C1 segment of cervical spinal cord (tissue), 14 donors: ENCODE measurements around the gene SEMA4D.

Experiments used
- DNase-seq, 14 donors: peaks; one replicate each; lab custom pipeline; 2025; lab: John Stamatoyannopoulos, UW

The SEMA4D gene

DNA sequence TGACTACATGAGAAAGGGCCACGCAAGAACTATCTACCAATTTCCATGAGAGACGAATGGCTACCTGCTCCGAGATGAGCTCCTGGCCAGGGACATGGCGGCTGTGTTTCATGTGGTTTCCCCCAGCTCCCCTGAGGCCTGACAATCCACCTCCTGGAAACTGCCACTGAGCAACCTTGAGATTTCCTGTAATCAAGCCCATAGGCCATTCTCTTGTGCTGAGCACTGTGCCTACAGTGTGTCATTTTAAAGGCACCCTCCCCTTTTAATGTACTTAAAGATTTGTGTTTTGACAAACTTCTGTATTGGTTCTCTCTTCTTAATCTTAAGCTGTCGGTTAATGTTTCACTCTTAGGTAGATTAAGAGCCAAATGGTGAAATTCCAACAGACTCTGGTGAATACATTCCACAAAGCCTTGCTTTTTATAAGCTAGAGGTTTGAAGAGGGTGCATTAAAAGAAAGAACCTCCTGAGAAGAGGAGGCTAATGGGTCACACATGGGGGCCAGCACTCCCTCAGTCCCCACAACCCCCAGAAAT, 107.3 kb downstream of the SEMA4D start:
- DNase-seq = no peak

DNA sequence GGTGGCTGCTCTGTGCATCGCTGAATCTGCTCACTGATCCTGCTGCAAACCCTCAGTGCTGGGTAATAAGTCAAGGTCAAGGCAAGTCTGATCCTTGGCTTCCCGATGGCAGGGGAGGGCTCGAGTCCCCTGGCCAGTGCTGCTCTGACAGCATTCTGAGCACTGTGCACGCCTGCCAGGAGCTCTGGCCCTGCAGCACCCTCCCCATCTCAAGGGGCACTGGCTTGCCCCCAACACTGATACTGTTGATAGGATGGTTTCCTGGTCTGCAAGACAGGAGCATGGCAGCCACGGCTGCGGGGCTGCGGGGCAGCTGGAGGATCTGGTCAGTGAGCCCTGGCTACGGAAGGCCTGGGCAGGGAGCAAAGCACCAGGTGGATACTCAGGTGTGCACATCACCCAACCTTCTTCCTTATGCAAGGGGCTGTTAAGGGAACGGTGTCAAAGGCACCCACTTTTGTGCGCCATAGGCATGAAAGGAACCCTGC, 107.8 kb downstream of the SEMA4D start:
- DNase-seq = no peak

DNA sequence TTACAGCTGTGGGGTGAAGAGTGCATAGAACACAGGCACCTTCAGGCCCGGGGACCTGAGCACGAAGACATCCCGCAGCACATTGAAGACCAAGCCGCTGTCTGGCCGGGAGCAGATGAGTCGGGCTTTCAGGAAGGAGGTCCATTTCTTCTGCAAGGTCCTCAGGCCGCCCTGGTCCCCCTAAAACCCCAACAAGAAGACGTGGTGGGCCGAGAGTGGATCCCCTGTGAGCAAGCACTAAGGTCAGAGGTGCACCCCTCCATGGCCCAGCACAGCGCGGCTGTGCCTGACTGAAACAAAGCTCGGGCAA, 109.1 kb downstream of the SEMA4D start:
- DNase-seq = no peak

DNA sequence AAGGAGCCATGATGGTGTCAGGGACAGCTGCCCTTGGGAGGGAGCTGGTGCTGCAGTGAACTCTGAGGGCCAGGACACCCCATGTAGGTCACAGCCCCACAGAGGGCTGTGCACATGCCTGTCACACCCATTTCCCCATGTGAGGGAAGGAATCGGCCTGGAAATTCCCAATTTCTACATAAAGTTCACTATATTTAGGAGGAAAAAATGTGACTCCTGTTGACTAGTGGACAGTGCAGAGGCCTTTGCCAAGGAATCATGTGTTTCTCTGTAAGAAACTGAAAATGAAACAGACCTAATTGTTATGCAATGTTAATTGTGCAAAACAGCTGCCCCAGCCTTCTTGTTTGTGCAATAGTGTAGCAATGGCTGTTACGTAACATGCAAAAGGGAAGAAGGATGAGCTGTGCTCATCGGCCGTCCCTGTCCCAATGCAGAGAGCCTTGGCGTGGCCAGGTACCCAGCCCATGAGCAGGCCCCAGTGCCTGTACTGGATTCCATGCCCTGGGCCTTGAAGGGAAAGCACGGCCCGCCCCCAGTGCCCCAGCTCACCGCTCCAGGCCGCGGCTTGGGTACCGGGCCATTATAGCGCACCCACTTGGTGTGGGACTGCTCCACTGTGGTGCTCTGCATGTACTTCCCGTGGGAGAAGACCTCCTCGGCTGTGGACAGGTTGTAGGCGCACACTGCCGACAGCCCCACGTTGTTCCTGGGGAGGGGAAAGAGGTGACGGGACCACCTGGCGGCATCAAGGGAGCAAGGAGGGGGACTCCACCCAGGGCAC, 109.6 kb downstream of the SEMA4D start:
- DNase-seq = peak in 3 of 14 donors; percentile 20 to 60 (median 49)

DNA sequence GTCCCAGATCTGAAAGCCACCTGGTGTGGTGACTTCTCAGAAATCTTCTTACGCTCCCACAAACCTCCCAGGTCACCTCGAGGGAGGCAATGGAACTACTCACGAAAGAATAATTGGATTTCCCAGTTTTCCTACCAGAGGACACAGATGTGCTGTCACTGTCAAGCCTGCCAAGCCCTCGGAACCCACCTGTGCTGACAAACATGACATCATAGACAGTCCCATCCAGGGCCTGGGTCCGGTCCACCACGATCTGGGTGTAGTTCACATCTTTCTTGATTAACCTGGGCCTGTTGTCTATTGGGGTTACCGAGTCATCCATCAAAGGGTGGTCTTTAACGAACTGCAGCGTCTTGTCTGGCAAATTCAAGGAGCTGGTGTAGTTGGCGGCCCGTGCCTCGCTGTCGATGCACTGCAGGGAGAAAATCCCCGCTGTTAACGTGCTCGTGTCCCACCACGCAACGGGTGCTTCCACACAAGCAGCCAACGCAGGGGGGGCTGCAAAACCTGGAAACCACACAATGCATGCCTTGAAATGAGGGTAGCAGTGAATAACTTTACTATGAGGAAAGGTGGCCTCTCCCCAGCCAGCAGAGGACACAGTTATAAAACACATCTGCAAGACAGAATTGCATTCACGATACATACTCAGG, 110.6 kb downstream of the SEMA4D start:
- no peak for DNase-seq

DNA sequence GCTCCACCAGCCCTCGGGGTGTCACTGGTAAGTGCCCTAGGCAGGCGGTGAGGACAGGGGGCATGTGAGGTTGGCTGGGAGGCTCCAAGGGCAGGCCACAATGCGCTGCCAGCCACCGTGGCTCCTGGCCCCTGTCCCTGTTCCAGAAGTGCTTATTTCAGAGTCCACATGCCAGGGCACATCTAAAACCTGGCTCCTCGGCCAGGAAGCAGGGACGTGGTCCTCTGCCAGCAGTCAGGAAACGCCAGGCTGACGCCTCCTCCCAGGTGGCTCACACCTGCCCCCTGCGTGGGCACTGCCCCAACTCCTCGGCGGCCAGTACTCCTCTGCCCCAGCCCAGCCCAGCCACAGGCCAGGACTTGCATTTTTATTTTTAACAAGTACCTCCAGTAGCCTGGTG, 111.1 kb downstream of the SEMA4D start:
- peak in 1 of 14 donors; percentile 18 for DNase-seq

DNA sequence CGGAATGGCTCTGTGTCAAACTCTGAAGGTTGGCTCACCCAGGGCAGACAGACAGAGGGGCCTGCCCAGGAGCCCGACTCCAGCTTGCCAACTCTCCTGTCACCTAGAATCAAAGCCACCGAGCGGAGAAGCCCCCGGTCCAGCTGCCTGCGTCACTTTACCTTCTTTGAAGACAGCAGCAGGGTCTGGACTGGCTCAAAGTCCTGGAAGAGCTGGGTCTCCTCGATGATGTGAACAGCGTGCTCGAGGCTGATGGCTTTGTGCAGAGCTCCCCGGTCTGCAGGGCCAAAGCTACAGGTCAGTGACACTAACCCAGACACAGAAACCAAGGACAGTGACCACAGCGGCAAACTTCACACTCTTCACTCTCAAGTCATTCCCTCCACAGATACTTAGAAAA, 111.7 kb downstream of the SEMA4D start:
- no peak for DNase-seq

DNA sequence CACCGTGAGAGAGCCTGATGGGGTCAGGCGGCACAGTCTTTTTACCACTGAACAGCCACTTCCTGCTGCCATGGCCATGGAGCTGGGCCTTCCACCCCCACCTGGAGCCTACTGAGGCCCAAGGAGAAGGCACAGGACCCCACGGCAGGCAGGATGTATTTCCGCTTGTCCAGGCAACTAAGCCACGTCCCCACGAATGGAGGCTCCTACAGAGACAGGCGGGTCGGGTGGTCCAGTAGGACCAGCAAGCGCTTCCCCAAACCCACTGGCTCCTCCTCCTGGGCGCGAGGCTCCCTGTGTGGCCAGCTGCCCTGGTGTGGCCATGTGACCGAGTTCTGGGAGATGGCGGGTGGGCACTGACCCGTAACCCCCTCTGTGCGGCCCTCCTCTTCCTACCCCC, 113.1 kb downstream of the SEMA4D start:
- no peak for DNase-seq

DNA sequence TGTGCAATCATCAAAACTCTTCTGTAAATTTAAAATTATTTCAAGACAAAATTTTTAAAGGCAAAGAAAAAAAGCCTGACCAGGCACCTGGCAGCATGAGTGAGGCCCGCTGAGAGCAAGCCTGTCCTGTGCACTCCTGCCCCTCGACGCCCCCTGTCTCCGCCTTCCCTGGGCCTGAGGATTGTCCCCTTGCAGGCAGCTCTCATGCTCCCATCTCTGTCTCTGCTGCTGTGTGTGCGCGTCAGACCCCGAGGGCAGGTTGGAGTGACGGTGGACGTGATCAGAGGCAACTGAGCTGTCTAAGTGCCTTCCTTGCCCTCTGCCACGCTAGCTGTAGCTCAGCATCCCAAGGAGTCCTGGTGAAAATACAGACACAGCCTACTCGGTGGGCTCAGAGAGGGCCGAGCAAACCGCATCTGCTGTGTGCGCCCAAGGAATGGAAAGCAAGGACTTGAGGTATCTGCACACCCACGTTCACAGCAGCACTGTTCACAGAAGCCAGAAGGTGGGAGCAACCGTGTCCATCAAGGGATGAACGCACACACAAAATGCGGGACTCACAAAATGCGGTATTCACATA, 114.1 kb downstream of the SEMA4D start:
- no peak for DNase-seq

DNA sequence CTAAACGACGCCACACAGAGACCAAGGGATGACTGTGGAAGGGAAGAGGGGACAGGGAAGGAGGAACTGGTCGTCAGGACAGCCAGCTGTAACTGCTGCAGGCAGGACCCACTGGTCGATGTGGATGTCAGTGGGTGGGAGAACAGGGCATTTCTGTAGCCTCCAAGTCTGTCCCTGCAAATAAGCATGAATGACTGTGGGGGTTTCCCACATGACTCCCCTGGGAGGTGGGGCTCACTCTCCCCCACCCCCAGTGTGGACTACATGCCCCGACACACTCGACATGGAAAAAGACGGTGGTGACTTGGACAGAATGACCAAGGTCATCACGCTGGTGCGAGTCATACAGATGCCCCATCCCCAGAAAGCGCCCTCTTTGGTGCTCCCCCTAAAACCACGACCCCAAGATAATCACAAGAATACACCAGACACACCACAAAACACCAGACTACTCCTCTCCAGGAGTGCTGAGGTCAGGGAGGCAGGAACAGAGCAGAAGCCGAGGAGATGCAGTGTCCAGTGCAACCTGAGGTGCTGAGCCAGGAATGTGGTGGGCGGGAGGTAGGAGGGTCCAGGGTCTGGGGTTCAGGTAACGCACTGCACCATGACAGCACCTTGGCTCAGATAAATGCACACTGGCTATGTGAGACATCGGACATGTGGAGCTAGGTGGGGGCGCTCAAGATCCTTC, 114.7 kb downstream of the SEMA4D start:
- DNase-seq = no peak

DNA sequence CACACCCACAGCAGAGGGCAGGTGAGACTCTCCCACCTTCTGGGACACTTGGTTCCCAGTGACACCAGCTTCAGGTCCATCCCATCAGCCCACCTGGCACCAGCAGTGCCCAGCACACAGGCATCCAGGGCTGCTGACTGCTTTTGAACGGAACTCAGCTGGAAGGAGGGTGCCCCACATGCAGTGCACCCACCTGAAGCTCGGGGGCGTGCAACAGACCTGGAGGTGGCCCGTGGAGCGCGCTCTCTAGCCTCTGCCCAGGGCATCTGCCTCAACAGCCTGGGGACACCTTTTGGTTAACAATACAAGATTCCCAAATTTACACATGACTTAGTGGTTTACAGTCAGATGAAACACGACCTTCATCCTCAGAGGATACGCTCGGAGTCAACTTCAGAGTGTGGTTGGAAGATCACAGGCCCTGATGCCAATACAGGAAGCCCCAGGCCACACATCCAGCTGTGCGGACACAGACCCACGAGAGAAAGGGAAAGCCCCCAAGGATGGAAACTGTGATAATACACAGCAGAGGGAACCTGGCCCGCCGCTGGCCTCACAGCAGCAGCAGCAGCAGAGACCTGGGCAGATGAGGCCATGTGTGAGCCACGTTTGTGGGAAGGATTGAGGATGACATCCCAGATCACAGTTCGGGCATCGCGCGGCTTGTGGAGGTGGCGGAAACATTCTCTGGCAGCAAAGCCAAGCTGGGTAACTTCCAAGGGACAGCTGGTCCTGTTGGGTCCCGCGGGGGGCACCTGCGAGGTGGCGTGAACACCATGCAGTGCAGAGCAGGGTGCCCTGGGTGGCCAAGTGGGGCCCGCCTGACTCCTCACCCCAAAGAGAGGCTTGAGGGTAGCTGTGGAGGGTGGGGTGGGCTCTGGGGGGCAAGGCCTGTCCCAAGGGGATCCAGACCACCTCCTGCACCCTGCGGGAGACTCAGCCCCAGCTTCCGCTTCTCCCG, 115.6 kb downstream of the SEMA4D start:
- DNase-seq = peak in 1 of 14 donors; percentile 7

DNA sequence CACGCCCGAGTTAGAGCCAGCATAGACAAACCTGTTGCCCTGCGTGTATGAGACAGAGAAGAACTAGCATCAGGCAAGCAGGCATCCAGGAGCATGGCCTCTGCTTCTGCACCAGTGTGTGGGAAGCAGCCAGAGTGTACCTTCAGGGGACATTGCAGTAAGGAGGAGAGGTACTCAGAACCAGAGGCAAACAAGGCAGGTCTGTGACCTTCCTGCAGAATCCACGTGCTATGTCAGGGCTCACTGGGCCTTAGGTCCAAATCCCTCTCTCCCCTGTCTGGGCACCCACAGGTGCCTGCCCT, 116.7 kb downstream of the SEMA4D start:
- no peak for DNase-seq

DNA sequence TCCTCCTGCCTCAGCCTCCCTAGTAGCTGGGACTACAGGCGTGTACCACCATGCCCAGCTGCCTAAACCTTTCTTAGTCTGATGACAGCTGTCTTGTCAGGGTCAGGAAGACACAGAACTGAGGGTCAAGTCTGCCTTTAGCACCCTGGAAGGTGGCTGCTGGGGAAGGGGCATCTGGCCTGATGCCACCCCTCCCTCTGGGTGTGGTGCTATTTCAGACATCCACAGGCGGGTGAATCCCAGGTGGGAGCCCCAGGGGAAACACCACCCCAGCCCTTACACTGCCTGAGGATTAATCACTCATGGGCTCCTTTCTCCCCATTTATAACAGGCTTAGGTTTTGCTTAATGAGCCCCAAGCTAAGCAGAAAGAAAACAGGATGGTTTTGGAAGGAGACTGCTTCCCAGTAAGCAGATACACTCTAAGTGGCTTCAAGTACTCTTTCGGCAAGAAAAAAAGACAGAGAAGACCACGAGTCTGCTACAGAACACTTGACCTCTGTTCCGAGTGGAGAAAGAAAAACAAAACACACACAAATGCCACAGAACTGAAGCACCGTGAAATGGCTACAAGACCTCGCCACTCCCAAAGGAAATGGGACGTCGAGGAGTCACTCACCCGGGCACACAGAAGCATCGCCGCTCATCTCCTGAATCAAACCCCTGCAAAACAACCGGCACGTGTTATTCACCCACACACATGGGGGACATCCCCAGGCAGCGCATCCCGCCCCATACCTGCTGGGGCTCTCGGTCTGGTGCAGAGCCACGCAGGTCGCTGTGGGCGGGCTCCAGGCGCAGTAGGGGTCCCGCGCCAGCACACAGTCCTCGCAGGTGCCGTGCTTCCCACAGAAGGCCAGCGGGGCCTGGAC, 117.2 kb downstream of the SEMA4D start:
- DNase-seq = no peak

DNA sequence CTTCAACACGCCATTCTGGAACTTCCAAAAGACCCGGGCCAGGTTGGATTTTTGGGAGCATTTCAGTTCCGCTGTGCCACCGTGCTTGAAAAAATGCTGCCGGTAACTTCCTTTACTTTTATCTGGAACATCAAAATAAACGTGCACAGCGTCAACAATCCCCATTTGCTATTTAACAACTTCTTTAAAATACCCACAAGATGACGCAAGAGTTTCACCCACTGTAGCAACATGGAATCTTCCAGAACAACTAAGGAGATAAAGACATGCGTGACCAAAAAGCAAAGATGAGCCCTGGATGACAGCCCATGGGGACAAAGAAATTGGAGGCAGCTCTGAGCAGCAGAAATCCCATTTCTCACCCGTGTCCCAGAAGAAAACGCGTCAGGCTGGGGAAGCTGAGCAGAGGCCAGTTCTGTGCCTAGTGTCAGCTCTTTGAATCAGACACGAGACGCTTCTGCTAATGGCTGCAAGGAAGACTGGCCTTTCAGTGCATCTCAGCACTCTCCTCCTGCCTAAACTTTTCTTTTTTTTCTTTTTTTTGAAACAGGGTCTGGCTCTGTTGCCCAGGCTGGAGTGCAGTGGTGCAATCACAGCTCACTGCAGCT, 118.3 kb downstream of the SEMA4D start:
- no peak for DNase-seq

DNA sequence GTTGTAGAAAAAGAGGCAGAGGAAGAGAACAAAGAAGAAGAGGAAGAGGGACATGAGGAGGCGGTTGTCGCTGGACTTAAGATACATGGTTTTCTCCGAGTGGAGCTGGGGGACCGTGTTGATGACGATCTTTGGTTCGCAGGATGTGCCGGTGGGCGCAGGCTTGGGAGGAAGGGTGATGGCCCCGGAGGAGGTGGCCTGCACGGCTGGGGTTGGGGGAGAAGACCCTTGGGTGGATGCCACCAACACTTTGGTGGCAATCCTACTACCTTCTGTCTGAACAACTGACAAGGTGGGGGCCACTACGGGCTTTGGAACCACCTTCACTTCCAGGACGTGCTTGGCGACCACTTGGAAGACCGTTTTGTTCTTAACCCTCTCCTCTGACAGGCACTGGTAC, 118.9 kb downstream of the SEMA4D start:
- no peak for DNase-seq

DNA sequence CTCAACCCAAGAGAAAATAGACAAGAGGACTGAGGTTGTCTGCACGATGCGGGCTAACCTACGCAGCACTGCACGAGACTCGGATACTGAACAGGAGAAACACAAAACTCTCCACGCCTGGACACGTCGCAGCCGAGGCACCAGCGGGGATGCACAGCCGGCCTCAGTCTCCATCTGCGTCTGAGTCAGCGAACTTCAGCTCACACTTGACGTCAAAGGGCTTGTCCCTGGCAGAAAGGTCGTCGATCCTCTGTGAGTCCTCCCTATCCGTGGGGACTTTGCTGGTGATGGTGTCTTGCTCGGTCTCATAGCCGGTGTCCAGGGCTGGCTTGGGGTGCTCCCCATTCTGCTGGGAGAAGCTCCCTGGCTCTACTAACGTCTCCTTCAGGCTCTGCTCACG, 119.4 kb downstream of the SEMA4D start:
- DNase-seq = no peak

DNA sequence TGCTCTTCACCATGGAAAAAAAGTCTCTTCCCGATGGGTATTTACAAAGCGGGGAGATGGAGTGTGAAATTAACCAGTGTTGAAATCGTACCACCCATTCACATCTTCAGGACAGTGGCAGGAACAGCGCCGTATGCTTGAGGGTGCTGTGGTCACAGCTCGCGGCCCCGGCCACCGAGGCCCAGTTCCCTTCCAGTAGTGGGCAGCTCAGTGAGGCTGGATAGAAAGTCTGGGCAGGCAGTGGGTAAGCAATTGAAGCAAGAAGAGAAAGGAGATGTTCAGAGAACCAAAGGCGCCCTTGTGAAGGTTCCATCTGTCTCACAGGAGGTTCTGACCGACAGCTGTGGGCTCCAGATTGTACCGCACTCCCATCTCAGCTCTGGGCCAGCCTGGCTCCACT, 120.5 kb downstream of the SEMA4D start:
- no peak for DNase-seq

DNA sequence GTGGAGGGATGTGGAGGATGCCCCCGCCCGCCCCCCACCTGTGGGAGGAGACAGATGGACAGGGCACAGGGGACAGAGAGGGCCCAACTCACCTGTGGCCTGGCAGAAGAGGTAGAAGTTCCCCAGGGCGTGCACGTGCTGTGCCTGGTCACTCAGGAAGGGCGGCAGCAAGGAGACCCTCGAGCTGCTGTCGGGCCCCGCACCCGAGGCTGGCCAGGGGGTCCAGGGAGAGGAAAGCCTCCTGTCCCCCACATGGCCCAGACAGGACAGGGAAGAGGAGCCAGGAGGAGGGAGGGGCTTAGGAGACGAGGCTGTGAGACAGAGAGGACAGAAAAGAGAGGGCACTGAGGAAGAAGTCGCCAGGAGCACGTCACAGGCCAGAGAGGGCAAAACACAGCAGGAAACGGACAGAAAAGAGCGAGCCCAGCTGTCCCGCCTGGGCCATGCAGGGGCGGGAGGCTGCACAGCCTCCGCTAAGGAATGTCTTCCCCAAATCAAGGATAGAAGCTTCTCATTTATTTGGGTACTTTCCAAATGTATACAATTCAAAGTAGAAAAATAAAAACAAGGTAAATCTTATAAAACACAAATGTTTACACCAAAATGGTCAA, 121.1 kb downstream of the SEMA4D start:
- DNase-seq = no peak

DNA sequence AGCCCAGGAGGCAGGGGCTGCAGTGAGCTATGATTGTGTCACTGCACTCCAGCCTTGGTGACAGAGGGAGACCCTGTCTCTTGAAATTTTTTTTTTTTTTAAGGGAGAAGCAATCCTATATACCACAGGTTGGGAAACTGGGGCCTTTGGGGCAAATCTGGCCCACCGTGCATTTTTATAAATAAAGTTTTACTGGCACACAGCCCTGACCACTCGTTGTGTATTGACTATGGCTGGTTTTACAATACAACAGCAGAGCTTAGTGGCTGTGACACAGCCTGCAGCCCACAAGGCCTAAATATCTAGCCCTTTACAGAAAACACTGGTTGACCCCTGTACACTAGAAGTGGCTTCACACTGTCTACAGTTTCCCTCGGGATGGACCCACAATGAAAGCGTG, 121.6 kb downstream of the SEMA4D start:
- DNase-seq = no peak
